MM.1S (cell line): Measurements from ENCODE around the gene RTL5.

Experiments used
- CTCF ChIP-seq: fragments of 300-600 bp; sonication (generic); IDR thresholded peaks from 2 replicates; pipeline ENCODE4 v1.5.1; 2016; ENCODE audit warnings: antibody characterized with exemption, low read length, mixed read lengths
- EZH2 ChIP-seq: fragments of 300-600 bp; sonication (generic); optimal IDR thresholded peaks from 2 replicates; pipeline ENCODE3; 2017; ENCODE audit warnings: low read depth, mild to moderate bottlenecking, antibody characterized with exemption, low read length, mixed read lengths
- EZH2phosphoT487 ChIP-seq: fragments of 300-600 bp; sonication (generic); IDR thresholded peaks from 2 replicates; pipeline ENCODE4 v1.6.1; 2018; ENCODE audit warnings: antibody characterized with exemption, low read length

DNA sequence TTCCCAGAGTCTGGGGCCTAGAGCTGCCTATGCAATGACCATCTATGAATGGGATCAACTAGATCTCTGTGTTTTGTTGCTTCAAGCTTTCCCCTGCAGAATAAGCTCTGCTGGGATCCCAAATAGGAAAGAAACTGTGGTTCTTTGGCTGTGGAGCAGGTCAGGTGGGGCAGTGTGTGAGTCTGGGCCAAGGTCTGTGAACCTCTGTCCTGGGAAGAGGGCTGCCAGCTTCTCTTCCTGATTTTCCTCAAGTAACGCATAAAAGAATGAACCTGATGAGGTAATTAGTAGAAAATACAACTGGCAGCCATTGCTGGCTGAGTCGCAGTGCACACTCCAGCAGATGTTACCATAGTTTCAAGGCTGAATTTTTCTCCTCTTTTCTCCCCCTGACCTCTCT, 45.3 kb upstream of the RTL5 start:
- TF ChIP-seq CTCF (no peak), EZH2 (no peak), EZH2phosphoT487 (no peak)
